ENCODE data around the gene DKK3. TPM values are rescaled to one million over a fixed set of nuclear protein-coding genes. Genes with fewer than 3 reads are reported as not detected.

Gene DKK3
- polyA plus RNA-seq, 1 of the 3 experiments (the other 2 are of a cell fraction), result 1,174 TPM

GRCh38 chr11:12051287-12051662 is 42.8 kb upstream of the DKK3 start:
- H3F3A ChIP-seq (replicated peaks; ENCODE audit: insufficient read depth), result no peaks in the 10 kb centered on the region
- H3K9me3 ChIP-seq, result no peaks in the 10 kb centered on the region
- no peak overlapping the region for H3K4me2 ChIP-seq
- DNase-seq, result no peak
- CTCF ChIA-PET, result interaction anchor here (0.8 to 17.0 kb wide), 7 partner anchors 11 to 253 kb away, joined by 3 to 488 read pairs (median 4); no protein-coding TSS in a partner anchor
- H3K27ac ChIP-seq (ENCODE audit: low read depth in 2 of 2, low read length in 1 of 2), result no peak overlapping the region
- no peaks in the 10 kb centered on the region for H3K36me3 ChIP-seq (replicated peaks in 1 of 2; ENCODE audit: control insufficient read depth in 1 of 2, insufficient read depth in 2 of 2, low read length in 1 of 2)
- WGBS (ENCODE audit: low lambda C conversion rate), result 95% methylated on average over 6 of the region's 6 CpGs
- POLR2A ChIA-PET, result no interaction called here
- TF ChIP-seq USF1 (IDR thresholded peaks at IDR 0.05; ENCODE audit: borderline replicate concordance, low read depth), result no peak
- TF ChIP-seq ELF1 (IDR thresholded peaks at IDR 0.05), result no peak
- TF ChIP-seq EP300 (IDR thresholded peaks at IDR 0.05; ENCODE audit: borderline replicate concordance in 1 of 2, low read depth in 1 of 2, low read length in 1 of 2), result no peak
- TF ChIP-seq CHD2 (IDR thresholded peaks at IDR 0.05; ENCODE audit: low read length, partially characterized antibody), result no peak
- no peak for TF ChIP-seq TCF12 (IDR thresholded peaks at IDR 0.05)
- TF ChIP-seq SIN3A (IDR thresholded peaks at IDR 0.05; ENCODE audit: borderline replicate concordance, low read depth, low read length), result no peak
- TF ChIP-seq RFX5 (IDR thresholded peaks at IDR 0.05; ENCODE audit: low read length), result no peak
- no peak for TF ChIP-seq TEAD4 (IDR thresholded peaks at IDR 0.05; ENCODE audit: borderline replicate concordance, insufficient read depth)
- no peak for TF ChIP-seq YY1 (IDR thresholded peaks at IDR 0.05; ENCODE audit: low read depth)
- no peak for TF ChIP-seq MXI1 (IDR thresholded peaks at IDR 0.05; ENCODE audit: low read depth, low read length)
- TF ChIP-seq FOSL2 (IDR thresholded peaks at IDR 0.05; ENCODE audit: borderline replicate concordance, low read depth), result no peak
- TF ChIP-seq RAD21 (IDR thresholded peaks at IDR 0.05; ENCODE audit: low read length), result no peak
- TF ChIP-seq POLR2AphosphoS5 (IDR thresholded peaks at IDR 0.05; ENCODE audit: low read depth, low read length), result no peak
- no peak for TF ChIP-seq MEF2A (IDR thresholded peaks at IDR 0.05; ENCODE audit: borderline replicate concordance, low read depth)
- no peak for TF ChIP-seq REST (IDR thresholded peaks at IDR 0.05; ENCODE audit: low read depth, low read length)
- TF ChIP-seq USF2 (IDR thresholded peaks at IDR 0.05; ENCODE audit: borderline replicate concordance, low read depth, low read length), result no peak
- TF ChIP-seq SMC3 (IDR thresholded peaks at IDR 0.05; ENCODE audit: low read depth, low read length), result no peak
- no peak for TF ChIP-seq PBX3 (IDR thresholded peaks at IDR 0.05)
- no peak for TF ChIP-seq EZH2phosphoT487 (IDR thresholded peaks at IDR 0.05; ENCODE audit: borderline replicate concordance, low read depth)
- no peak for TF ChIP-seq FOXJ3 (CRISPR knock-in tag; IDR thresholded peaks at IDR 0.05)
- no peak overlapping the region for H2AFZ ChIP-seq (ENCODE audit: low read depth)
- peaks cover 0 to 4% of the 10 kb centered on the region in 2 experiments; a peak in 1 of 4 replicates for H3K4me1 ChIP-seq (ENCODE audit: control insufficient read depth in 1 of 2, insufficient read depth in 2 of 2, low read depth in 1 of 2, low read length in 1 of 2)
- no peaks in the 10 kb centered on the region for H3K9me2 ChIP-seq
- H4K20me1 ChIP-seq (ENCODE audit: insufficient read depth), result no peaks in the 10 kb centered on the region
- H3K27me3 ChIP-seq (ENCODE audit: insufficient read depth), result no peaks in the 10 kb centered on the region
- no peak overlapping the region for H3K9ac ChIP-seq
- H3K79me2 ChIP-seq (ENCODE audit: insufficient read depth), result no peaks in the 10 kb centered on the region
- no peak overlapping the region for H3K4me3 ChIP-seq (ENCODE audit: low read depth in 2 of 2, low read length in 1 of 2)
